Measurements from ENCODE around the gene GLIS1. TPM values are rescaled to one million over a fixed set of nuclear protein-coding genes. Genes with fewer than 3 reads are reported as not detected.

Gene GLIS1
- total RNA-seq, 4 donors from 2014 or later = 0.59 to 3.9 (median 0.75) TPM

GRCh38 chr1:53559854-53560580, 178.9 kb downstream of the GLIS1 start:
- H3K4me1 ChIP-seq = no peaks in the 10 kb centered on the region
- no peak overlapping the region for H3K4me3 ChIP-seq
- no peak for DNase-seq (ENCODE audit: low spot score in 2 of 2)
- no peaks in the 10 kb centered on the region for H3K36me3 ChIP-seq
- no peaks in the 10 kb centered on the region for H3K9me3 ChIP-seq
- TF ChIP-seq CTCF (IDR thresholded peaks at IDR 0.05) = no peak
- TF ChIP-seq EP300 (IDR thresholded peaks at IDR 0.05) = no peak
- TF ChIP-seq POLR2A (IDR thresholded peaks at IDR 0.05) = no peak
- no peak overlapping the region for H3K27ac ChIP-seq
- WGBS, 2 donors = 83 to 85% methylated on average over 12 of the region's 12 CpGs
- no peaks in the 10 kb centered on the region for H3K27me3 ChIP-seq

- DNase-seq (ENCODE audit: low spot score in 2 of 2) = no peak
- H3K27me3 ChIP-seq = no peaks in the 10 kb centered on the region
- WGBS, 2 donors = 38 to 55% methylated on average over 13 of the region's 13 CpGs
- H3K4me1 ChIP-seq = no peaks in the 10 kb centered on the region
- no peaks in the 10 kb centered on the region for H3K9me3 ChIP-seq
- no peak overlapping the region for H3K27ac ChIP-seq
- no peak for TF ChIP-seq EP300 (IDR thresholded peaks at IDR 0.05)
- no peak for TF ChIP-seq CTCF (IDR thresholded peaks at IDR 0.05)
- no peak for TF ChIP-seq POLR2A (IDR thresholded peaks at IDR 0.05)
- H3K36me3 ChIP-seq = no peaks in the 10 kb centered on the region
- H3K4me3 ChIP-seq = no peak overlapping the region
Observed at GRCh38 chr1:53559391-53559815, 179.6 kb downstream of the GLIS1 start.

GRCh38 chr1:53558739-53559315, 180.1 kb downstream of the GLIS1 start:
- 66 to 87% methylated on average over 5 of the region's 5 CpGs for WGBS, 2 donors
- TF ChIP-seq EP300 (IDR thresholded peaks at IDR 0.05) (no peak), CTCF (IDR thresholded peaks at IDR 0.05) (no peak), POLR2A (IDR thresholded peaks at IDR 0.05) (no peak)
- no peaks in the 10 kb centered on the region for H3K4me1 ChIP-seq
- no peak for DNase-seq (ENCODE audit: low spot score in 2 of 2)
- H3K4me3 ChIP-seq = no peak overlapping the region
- no peak overlapping the region for H3K27ac ChIP-seq
- no peaks in the 10 kb centered on the region for H3K9me3 ChIP-seq
- no peaks in the 10 kb centered on the region for H3K27me3 ChIP-seq
- no peaks in the 10 kb centered on the region for H3K36me3 ChIP-seq

GRCh38 chr1:53557830-53558738, 180.9 kb downstream of the GLIS1 start:
- Histone ChIP-seq H3K4me3 (no peak overlapping the region), H3K27me3 (no peaks in the 10 kb centered on the region), H3K9me3 (no peaks in the 10 kb centered on the region), H3K4me1 (no peaks in the 10 kb centered on the region), H3K36me3 (no peaks in the 10 kb centered on the region), H3K27ac (no peak overlapping the region)
- WGBS, 2 donors = 74 to 82% methylated on average over 12 of the region's 12 CpGs
- no peak for DNase-seq (ENCODE audit: low spot score in 2 of 2)
- no peak for TF ChIP-seq EP300 (IDR thresholded peaks at IDR 0.05)
- no peak for TF ChIP-seq POLR2A (IDR thresholded peaks at IDR 0.05)
- TF ChIP-seq CTCF (IDR thresholded peaks at IDR 0.05) = no peak
